SK-N-SH treated with all-trans-retinoic acid at 6 μM for 48 hours (cell line): ENCODE data around the gene GOLGA1.

Experiments
- ARNTL ChIP-seq: fragments of 450-650 bp; formaldehyde crosslinking; IDR thresholded peaks from 2 replicates; pipeline ENCODE4 v1.5.0; 2020; ENCODE audit warnings: low read depth, mild to moderate bottlenecking, moderate library complexity, borderline replicate concordance
- CSDC2 ChIP-seq: fragments of 250-450 bp; sonication (Bioruptor Pico); IDR thresholded peaks from 2 replicates; pipeline ENCODE4 v1.5.0; 2020; ENCODE audit warnings: mild to moderate bottlenecking, moderate library complexity
- ESRRG ChIP-seq: fragments of 250-450 bp; sonication (Bioruptor Pico); IDR thresholded peaks from 2 replicates; pipeline ENCODE4 v1.6.1; 2021; ENCODE audit warnings: mild to moderate bottlenecking
- GLIS3 ChIP-seq: fragments of 250-450 bp; sonication (Bioruptor Pico); IDR thresholded peaks from 2 replicates; pipeline ENCODE4 v1.5.0; 2020; ENCODE audit warnings: mild to moderate bottlenecking, moderate library complexity
- OSR1 ChIP-seq: fragments of 250-450 bp; sonication (Bioruptor Pico); IDR thresholded peaks from 2 replicates; pipeline ENCODE4 v1.8.0; 2022; ENCODE audit warnings: moderate library complexity, mild to moderate bottlenecking, inconsistent platforms
- RARB ChIP-seq: fragments of 250-450 bp; sonication (Bioruptor Pico); IDR thresholded peaks from 2 replicates; pipeline ENCODE4 v1.8.0; 2021; ENCODE audit warnings: mild to moderate bottlenecking, moderate library complexity
- SNAI2 ChIP-seq: fragments of 250-450 bp; sonication (Bioruptor Pico); IDR thresholded peaks from 2 replicates; pipeline ENCODE4 v1.5.0; 2020; ENCODE audit warnings: mild to moderate bottlenecking, moderate library complexity
- ZFP3 ChIP-seq: fragments of 250-450 bp; sonication (Bioruptor Pico); IDR thresholded peaks from 2 replicates; pipeline ENCODE4 v1.5.0; 2020; ENCODE audit warnings: mild to moderate bottlenecking, moderate library complexity
- ZFP30 ChIP-seq: fragments of 450-650 bp; formaldehyde crosslinking; IDR thresholded peaks from 2 replicates; pipeline ENCODE4 v1.5.0; 2022; ENCODE audit warnings: mild to moderate bottlenecking, moderate library complexity
- ZNF565 ChIP-seq: fragments of 450-650 bp; formaldehyde crosslinking; conservative IDR thresholded peaks from 2 replicates; pipeline ENCODE4 v1.5.0; 2020; ENCODE audit warnings: low read depth, mild to moderate bottlenecking, moderate library complexity
- ZNF70 ChIP-seq: fragments of 450-650 bp; formaldehyde crosslinking; IDR thresholded peaks from 2 replicates; pipeline ENCODE4 v1.5.0; 2020; ENCODE audit warnings: mild to moderate bottlenecking, moderate library complexity
- TF ChIP-seq, protein P1 (sequence below): fragments of 250-450 bp; sonication (Bioruptor Pico); IDR thresholded peaks from 2 replicates; pipeline ENCODE4 v1.8.0; 2020; ENCODE audit warnings: mild to moderate bottlenecking, moderate library complexity, borderline replicate concordance
- TF ChIP-seq, protein P2 (sequence below): fragments of 250-450 bp; sonication (Bioruptor Pico); IDR thresholded peaks from 2 replicates; pipeline ENCODE4 v1.5.1; 2020; ENCODE audit warnings: low read depth, mild to moderate bottlenecking, moderate library complexity

DNA sequence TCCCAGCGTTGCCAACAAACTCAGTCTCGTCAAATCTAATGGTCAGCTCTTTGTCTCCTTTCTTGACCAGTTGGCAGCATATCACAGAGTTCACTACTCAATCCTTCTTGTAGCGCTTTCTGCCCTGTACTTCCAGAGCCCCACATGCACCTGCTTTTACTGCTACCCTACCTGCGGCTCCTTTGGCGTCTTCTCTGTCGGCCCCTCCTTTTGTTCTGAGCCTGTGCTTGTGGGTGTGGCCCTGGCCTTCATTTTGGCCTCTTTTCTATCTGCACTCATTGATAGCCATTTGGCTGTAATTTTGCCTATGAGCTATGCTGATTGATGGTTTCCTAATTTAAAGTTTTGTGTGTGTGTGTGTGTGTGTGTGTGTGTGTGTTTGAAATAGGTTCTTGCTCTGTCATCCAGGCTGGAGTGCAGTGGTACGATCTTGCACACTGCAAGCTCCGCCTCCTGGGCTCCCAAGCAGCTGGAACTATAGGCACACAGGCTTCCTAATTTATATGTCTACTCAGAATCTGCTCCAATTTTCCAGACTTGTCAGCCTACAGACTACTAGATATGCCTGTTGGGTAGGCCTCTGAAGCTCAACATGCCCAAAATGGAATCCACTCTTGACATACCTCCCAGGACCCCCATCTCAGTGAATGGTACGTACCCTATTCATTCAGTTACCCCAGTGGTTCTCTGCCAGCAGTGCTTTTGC is 46.7 kb downstream of the GOLGA1 start:
- TF ChIP-seq GLIS3 (CRISPR knock-in tag) = no peak
- TF ChIP-seq, protein P1, sequence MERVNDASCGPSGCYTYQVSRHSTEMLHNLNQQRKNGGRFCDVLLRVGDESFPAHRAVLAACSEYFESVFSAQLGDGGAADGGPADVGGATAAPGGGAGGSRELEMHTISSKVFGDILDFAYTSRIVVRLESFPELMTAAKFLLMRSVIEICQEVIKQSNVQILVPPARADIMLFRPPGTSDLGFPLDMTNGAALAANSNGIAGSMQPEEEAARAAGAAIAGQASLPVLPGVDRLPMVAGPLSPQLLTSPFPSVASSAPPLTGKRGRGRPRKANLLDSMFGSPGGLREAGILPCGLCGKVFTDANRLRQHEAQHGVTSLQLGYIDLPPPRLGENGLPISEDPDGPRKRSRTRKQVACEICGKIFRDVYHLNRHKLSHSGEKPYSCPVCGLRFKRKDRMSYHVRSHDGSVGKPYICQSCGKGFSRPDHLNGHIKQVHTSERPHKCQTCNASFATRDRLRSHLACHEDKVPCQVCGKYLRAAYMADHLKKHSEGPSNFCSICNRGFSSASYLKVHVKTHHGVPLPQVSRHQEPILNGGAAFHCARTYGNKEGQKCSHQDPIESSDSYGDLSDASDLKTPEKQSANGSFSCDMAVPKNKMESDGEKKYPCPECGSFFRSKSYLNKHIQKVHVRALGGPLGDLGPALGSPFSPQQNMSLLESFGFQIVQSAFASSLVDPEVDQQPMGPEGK (CRISPR knock-in tag) = no peak
- no peak for TF ChIP-seq ZNF70 (CRISPR knock-in tag)
- no peak for TF ChIP-seq RARB (CRISPR knock-in tag)
- no peak for TF ChIP-seq ZNF565 (CRISPR knock-in tag)
- TF ChIP-seq SNAI2 (CRISPR knock-in tag) = no peak
- TF ChIP-seq ESRRG (CRISPR knock-in tag) = no peak
- no peak for TF ChIP-seq ARNTL (CRISPR knock-in tag)
- no peak for TF ChIP-seq CSDC2 (CRISPR knock-in tag)
- TF ChIP-seq ZFP3 (CRISPR knock-in tag) = no peak
- no peak for TF ChIP-seq ZFP30 (CRISPR knock-in tag)
- no peak for TF ChIP-seq OSR1 (CRISPR knock-in tag)
- TF ChIP-seq, protein P2, sequence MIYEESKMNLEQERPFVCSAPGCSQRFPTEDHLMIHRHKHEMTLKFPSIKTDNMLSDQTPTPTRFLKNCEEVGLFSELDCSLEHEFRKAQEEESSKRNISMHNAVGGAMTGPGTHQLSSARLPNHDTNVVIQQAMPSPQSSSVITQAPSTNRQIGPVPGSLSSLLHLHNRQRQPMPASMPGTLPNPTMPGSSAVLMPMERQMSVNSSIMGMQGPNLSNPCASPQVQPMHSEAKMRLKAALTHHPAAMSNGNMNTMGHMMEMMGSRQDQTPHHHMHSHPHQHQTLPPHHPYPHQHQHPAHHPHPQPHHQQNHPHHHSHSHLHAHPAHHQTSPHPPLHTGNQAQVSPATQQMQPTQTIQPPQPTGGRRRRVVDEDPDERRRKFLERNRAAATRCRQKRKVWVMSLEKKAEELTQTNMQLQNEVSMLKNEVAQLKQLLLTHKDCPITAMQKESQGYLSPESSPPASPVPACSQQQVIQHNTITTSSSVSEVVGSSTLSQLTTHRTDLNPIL (CRISPR knock-in tag) = no peak
